ENCODE data around the gene LRRC75B.

DNA sequence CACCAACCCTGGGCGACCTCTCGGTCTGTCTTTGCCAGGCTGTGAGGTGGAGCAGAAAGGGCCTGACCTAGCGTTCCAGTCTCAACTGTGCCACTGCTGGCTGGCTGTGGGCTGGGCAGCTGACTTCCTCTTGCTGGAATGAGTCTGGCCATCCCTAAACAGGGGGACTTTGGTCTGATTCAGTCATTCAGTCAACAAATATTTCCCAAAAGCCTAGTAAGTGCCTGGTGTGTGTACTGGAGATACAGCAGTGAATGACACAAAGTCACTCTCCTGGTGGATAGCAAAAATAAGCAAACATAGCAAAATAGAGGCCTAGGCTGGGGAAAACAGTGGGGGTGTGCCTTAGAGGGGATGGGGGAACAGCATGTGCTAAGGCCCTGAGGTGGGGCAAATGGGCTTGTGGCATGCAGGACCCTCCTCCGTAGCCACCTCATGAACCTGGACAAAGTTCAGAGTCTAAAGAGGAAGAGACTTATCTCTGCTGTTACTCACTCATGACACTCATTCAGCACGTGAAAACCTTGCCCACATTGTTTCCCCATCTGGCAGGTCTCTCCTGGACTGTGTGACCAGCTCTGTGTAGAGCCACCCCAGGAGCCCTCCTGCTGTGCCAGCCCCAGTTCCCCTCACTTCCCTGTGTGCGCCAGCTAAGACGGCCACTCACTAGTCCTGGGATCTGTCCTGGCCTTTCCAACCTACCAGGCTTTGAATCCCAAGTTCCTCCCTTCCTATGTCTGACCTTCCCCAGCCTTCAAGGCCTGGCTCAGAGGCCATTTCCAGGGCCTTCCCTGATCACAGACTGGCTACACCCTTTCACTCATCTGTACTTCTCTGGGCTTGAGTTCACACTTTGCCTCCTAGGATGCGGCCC is 42.6 kb downstream of the LRRC75B start:
- TF ChIP-seq, protein P1, sequence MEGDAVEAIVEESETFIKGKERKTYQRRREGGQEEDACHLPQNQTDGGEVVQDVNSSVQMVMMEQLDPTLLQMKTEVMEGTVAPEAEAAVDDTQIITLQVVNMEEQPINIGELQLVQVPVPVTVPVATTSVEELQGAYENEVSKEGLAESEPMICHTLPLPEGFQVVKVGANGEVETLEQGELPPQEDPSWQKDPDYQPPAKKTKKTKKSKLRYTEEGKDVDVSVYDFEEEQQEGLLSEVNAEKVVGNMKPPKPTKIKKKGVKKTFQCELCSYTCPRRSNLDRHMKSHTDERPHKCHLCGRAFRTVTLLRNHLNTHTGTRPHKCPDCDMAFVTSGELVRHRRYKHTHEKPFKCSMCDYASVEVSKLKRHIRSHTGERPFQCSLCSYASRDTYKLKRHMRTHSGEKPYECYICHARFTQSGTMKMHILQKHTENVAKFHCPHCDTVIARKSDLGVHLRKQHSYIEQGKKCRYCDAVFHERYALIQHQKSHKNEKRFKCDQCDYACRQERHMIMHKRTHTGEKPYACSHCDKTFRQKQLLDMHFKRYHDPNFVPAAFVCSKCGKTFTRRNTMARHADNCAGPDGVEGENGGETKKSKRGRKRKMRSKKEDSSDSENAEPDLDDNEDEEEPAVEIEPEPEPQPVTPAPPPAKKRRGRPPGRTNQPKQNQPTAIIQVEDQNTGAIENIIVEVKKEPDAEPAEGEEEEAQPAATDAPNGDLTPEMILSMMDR (IDR thresholded peaks at IDR 0.05), result no peak
- no peak for TF ChIP-seq POLR2A (IDR thresholded peaks at IDR 0.05)

Data from testis (tissue), 2 donors.